T-cell (primary cell): ENCODE measurements around the gene ALOX12. TPM values are rescaled to one million over a fixed set of nuclear protein-coding genes. Genes with fewer than 3 reads are reported as not detected.
"Not testable (repeated sequence)": the region's sequence is repeated elsewhere in the genome, so short reads cannot be mapped to it uniquely, and the experiment has no call there.

ENCODE experiments used
- ATAC-seq, 4 experiments: fragments of 200-7000 bp in 3 of 4; fragments of 150-1000 bp in 1 of 4; cut with Tn5 transposase; replicated peaks in 1 of 4; 1 replicate in 3 of 4; 2 replicates in 1 of 4; pipeline ENCODE4 v1.10.0; 2021; ENCODE audit warnings: moderate library complexity in 3 of 4, mild to moderate bottlenecking in 2 of 4, moderate number of reproducible peaks in 1 of 4
- CTCF ChIA-PET, 2 donors: fragments of 300-600 bp; sonication (Branson Sonifier 250); formaldehyde crosslinking; loops; one replicate each; lab custom pipeline; 2022; ENCODE audit warnings: antibody characterized with exemption in 2 of 2; lab: Charles Lee
- POLR2A ChIA-PET, 2 donors: fragments of 300-600 bp; sonication (Branson Sonifier 250); formaldehyde crosslinking; loops; one replicate each; lab custom pipeline; 2022; ENCODE audit warnings: antibody characterized with exemption in 2 of 2; lab: Charles Lee
- DNase-seq, 35 experiments: peaks; one replicate each; pipeline versions ENCODE4 v3.0.0 to v3.0.0-alpha.2; 2013 to 2023
- H3K27ac ChIP-seq: one replicate; pipeline ENCODE4 v1.5.1; 2013; ENCODE audit warnings: low read length
- H3K27me3 ChIP-seq, 2 experiments: replicated peaks in 1 of 2; 1 replicate in 1 of 2; 2 replicates in 1 of 2; pipeline versions ENCODE4 v1.6.1 to v1.7.0; 2013; ENCODE audit warnings: low read length in 1 of 2, mixed read lengths in 1 of 2; ENCODE audit not compliant: control insufficient read depth in 2 of 2, insufficient read depth in 2 of 2; ENCODE audit errors: extremely low read depth in 1 of 2
- H3K36me3 ChIP-seq, 2 donors: 1 replicate in 1 of 2; 2 replicates in 1 of 2; pipeline versions ENCODE4 v1.6.1 to v1.7.0; 2013; ENCODE audit warnings: low read length in 1 of 2; ENCODE audit not compliant: control insufficient read depth in 2 of 2, insufficient read depth in 1 of 2; ENCODE audit errors: extremely low read depth in 1 of 2
- H3K4me1 ChIP-seq, 2 experiments: 1 replicate in 1 of 2; 2 replicates in 1 of 2; pipeline versions ENCODE4 v1.6.1 to v1.7.0; 2013; ENCODE audit warnings: low read length in 2 of 2, mixed read lengths in 1 of 2; ENCODE audit not compliant: insufficient read depth in 2 of 2, control insufficient read depth in 1 of 2; ENCODE audit errors: extremely low read depth in 1 of 2
- H3K4me3 ChIP-seq, 2 donors: 1 replicate in 1 of 2; 2 replicates in 1 of 2; pipeline versions ENCODE4 v1.5.1 to v1.7.0; 2013; ENCODE audit warnings: mild to moderate bottlenecking in 2 of 2, low read length in 1 of 2, moderate library complexity in 1 of 2; ENCODE audit not compliant: control insufficient read depth in 1 of 2; ENCODE audit errors: extremely low read depth in 1 of 2
- H3K9me3 ChIP-seq: 2 replicates; pipeline ENCODE4 v1.7.0; 2013
- H3K27ac Mint-ChIP-seq, 2 donors: one replicate each; pipeline ENCODE4 v1.8.0; 2020 to 2021; ENCODE audit warnings: mild to moderate bottlenecking in 2 of 2, mixed read lengths in 2 of 2
- H3K27me3 Mint-ChIP-seq, 2 donors: one replicate each; pipeline ENCODE4 v1.8.0; 2021 to 2022; ENCODE audit warnings: mixed read lengths in 2 of 2
- H3K36me3 Mint-ChIP-seq: one replicate; pipeline ENCODE4 v1.8.0; 2021; ENCODE audit warnings: mixed read lengths
- H3K4me1 Mint-ChIP-seq, 3 donors: one replicate each; pipeline ENCODE4 v1.8.0; 2020 to 2022; ENCODE audit warnings: mixed read lengths in 3 of 3, mild to moderate bottlenecking in 1 of 3
- H3K4me3 Mint-ChIP-seq, 3 donors: one replicate each; pipeline ENCODE4 v1.8.0; 2020 to 2022; ENCODE audit warnings: mild to moderate bottlenecking in 3 of 3, mixed read lengths in 3 of 3, moderate library complexity in 3 of 3
- H3K9me3 Mint-ChIP-seq, 3 donors: one replicate each; pipeline ENCODE4 v1.8.0; 2020 to 2022; ENCODE audit warnings: mixed read lengths in 3 of 3
- WGBS: methylation state at CpG from one replicate; pipeline ENCODE4 v1.1.5; 2013; ENCODE audit warnings: missing lambda C conversion rate; ENCODE audit not compliant: insufficient coverage; 5-methylcytosine and 5-hydroxymethylcytosine counted together
- total RNA-seq, 35 experiments: library from RNA in 6 of 35; stranded (reverse) in 6 of 35; fragments of 120-200 nt in 1 of 35; gene quantifications; one replicate each; pipeline versions ENCODE4 v1.2.1 to v1.2.4 and lab custom pipeline; 2013 to 2026

Gene ALOX12
- total RNA-seq, 5 donors from 2014 or later (not counting 1 experiment from before 2014, with no cell fraction given), result 0.12 to 0.78 (median 0.13) TPM; not detected in 2

GRCh38 chr17:7048968-7049367 is 53.1 kb downstream of the ALOX12 start:
- no peaks in the 10 kb centered on the region for H3K9me3 Mint-ChIP-seq
- Histone ChIP-seq H3K27ac (no peak overlapping the region), H3K9me3 (no peaks in the 10 kb centered on the region), H3K36me3 (no peaks in the 10 kb centered on the region), H3K4me3 (no peak overlapping the region), H3K27me3 (peaks cover 0 to 9% of the 10 kb centered on the region in 2 experiments), H3K4me1 (peaks cover 12 to 25% of the 10 kb centered on the region in 2 experiments)
- H3K27me3 Mint-ChIP-seq, result no peaks in the 10 kb centered on the region
- no peak overlapping the region for H3K4me3 Mint-ChIP-seq
- ChIA-PET CTCF (interaction anchor here in 1 of 2 donors (0.9 kb wide), 1 partner anchor 84 kb away, joined by 3 read pairs; no protein-coding TSS in a partner anchor), POLR2A (no interaction called here)
- peak overlapping the region in 1 of 2 donors; percentile 13 for H3K27ac Mint-ChIP-seq
- no peaks in the 10 kb centered on the region for H3K36me3 Mint-ChIP-seq
- peaks cover 23 to 31% (median 30%) of the 10 kb centered on the region in 3 donors for H3K4me1 Mint-ChIP-seq
- 100% methylated on average over 1 of the region's 6 CpGs for WGBS
- DNase-seq, result no peak
- no peak for ATAC-seq

- H3K27ac Mint-ChIP-seq, POLR2A ChIA-PET: not testable (repeated sequence)
- WGBS, result 82% methylated on average over 8 of the region's 9 CpGs
Measured at GRCh38 chr17:7050583-7050982, 54.7 kb downstream of the ALOX12 start.

GRCh38 chr17:7056386-7056785 is 60.5 kb downstream of the ALOX12 start:
- H3K27me3 ChIP-seq, result peaks cover 0 to 9% of the 10 kb centered on the region in 2 experiments
- Mint-ChIP-seq H3K27me3 (peaks cover 0 to 3% of the 10 kb centered on the region in 2 donors), H3K4me3 (no peak overlapping the region), H3K9me3 (no peaks in the 10 kb centered on the region), H3K27ac (no peak overlapping the region), H3K36me3 (no peaks in the 10 kb centered on the region), H3K4me1 (peaks cover 7 to 12% (median 10%) of the 10 kb centered on the region in 3 donors)
- CTCF ChIA-PET, result interaction anchor here in 1 of 2 donors (0.7 kb wide), 1 partner anchor 69 kb away, joined by 5 read pairs; no protein-coding TSS in a partner anchor
- DNase-seq, result no peak
- no peak overlapping the region for H3K4me3 ChIP-seq
- no peak for ATAC-seq
- no CpG with 5 or more reads among the region's 4 CpGs for WGBS
- POLR2A ChIA-PET, result no interaction called here
- H3K36me3 ChIP-seq, result no peaks in the 10 kb centered on the region
- no peak overlapping the region for H3K27ac ChIP-seq
- H3K9me3 ChIP-seq, result no peaks in the 10 kb centered on the region
- H3K4me1 ChIP-seq, result peaks cover 0 to 4% of the 10 kb centered on the region in 2 experiments

More at GRCh38 chr17:7050583-7050982, 54.7 kb downstream of the ALOX12 start:
- not testable (repeated sequence) for H3K36me3 Mint-ChIP-seq, H3K27me3 ChIP-seq, H3K27me3 Mint-ChIP-seq, DNase-seq, ATAC-seq, H3K9me3 ChIP-seq, H3K4me3 Mint-ChIP-seq, H3K9me3 Mint-ChIP-seq, H3K36me3 ChIP-seq, H3K4me3 ChIP-seq, H3K27ac ChIP-seq
- peaks cover 21 to 29% (median 27%) of the 10 kb centered on the region in 3 donors for H3K4me1 Mint-ChIP-seq
- peaks cover 12 to 21% of the 10 kb centered on the region in 2 experiments for H3K4me1 ChIP-seq
- CTCF ChIA-PET, result interaction anchor here (1.1 to 2.8 kb wide), 2 partner anchors 83 to 86 kb away, joined by 3 to 12 read pairs; no protein-coding TSS in a partner anchor

GRCh38 chr17:7058831-7059447 is 63.1 kb downstream of the ALOX12 start:
- Histone ChIP-seq H3K4me3 (no peak overlapping the region), H3K27me3 (peaks cover 0 to 8% of the 10 kb centered on the region in 2 experiments), H3K4me1 (no peaks in the 10 kb centered on the region), H3K9me3 (no peaks in the 10 kb centered on the region), H3K36me3 (no peaks in the 10 kb centered on the region), H3K27ac (no peak overlapping the region)
- WGBS, result 70% methylated on average over 7 of the region's 7 CpGs
- no peak overlapping the region for H3K4me3 Mint-ChIP-seq
- no peaks in the 10 kb centered on the region for H3K9me3 Mint-ChIP-seq
- H3K4me1 Mint-ChIP-seq, result peaks cover 5 to 6% (median 5%) of the 10 kb centered on the region in 3 donors
- ATAC-seq (no peak), DNase-seq (no peak)
- H3K36me3 Mint-ChIP-seq, result no peaks in the 10 kb centered on the region
- ChIA-PET CTCF (interaction anchor here in 1 of 2 donors (0.6 kb wide), 3 partner anchors 11 to 46 kb away, joined by 3 to 5 read pairs (median 3); no protein-coding TSS in a partner anchor), POLR2A (no interaction called here)
- peaks cover 13 to 14% of the 10 kb centered on the region in 2 donors for H3K27me3 Mint-ChIP-seq
- no peak overlapping the region for H3K27ac Mint-ChIP-seq

Other genes with a start within 250 kb of the ALOX12 start
- 100 to 1,000 TPM in 1 of 5 donors, 10 to 100 TPM in 4; 38.2 to 114 (median 72.5) TPM for gene XAF1, start 240.0 kb upstream of the ALOX12 start, total RNA-seq
- 1 to 10 TPM in 1 of 5 donors, under 1 TPM in 4; 0.26 to 1.4 (median 0.53) TPM for gene FBXO39, start 219.8 kb upstream of the ALOX12 start, total RNA-seq
- gene TEKT1, start 164.3 kb upstream of the ALOX12 start, total RNA-seq, result not detected
- 100 to 1,000 TPM in 4 of 5 donors, 10 to 100 TPM in 1; 98.3 to 160 (median 133) TPM for gene RNASEK, start 16.6 kb downstream of the ALOX12 start, total RNA-seq
- gene BCL6B, start 27.0 kb downstream of the ALOX12 start, total RNA-seq, result under 1 TPM in 1 of 5 donors, not detected in 4; 0.53 TPM
- gene SLC16A13, start 40.0 kb downstream of the ALOX12 start, total RNA-seq, result 10 to 100 TPM in 3 of 5 donors, 1 to 10 TPM in 2; 3.8 to 17.6 (median 15.4) TPM
- gene SLC16A11, start 48.0 kb downstream of the ALOX12 start, total RNA-seq, result 1 to 10 TPM; 1.4 to 2.2 (median 1.8) TPM
- gene CLEC10A, start 84.2 kb downstream of the ALOX12 start, total RNA-seq, result not detected
- gene ASGR2, start 118.8 kb downstream of the ALOX12 start, total RNA-seq, result under 1 TPM in 4 of 5 donors, not detected in 1; 0.25 to 0.55 (median 0.47) TPM
- gene ASGR1, start 183.3 kb downstream of the ALOX12 start, total RNA-seq, result 1 to 10 TPM in 2 of 5 donors, under 1 TPM in 3; 0.60 to 1.8 (median 0.82) TPM
- 10 to 100 TPM in 2 of 5 donors, 1 to 10 TPM in 3; 8.1 to 13.6 (median 9.3) TPM for gene DLG4, start 223.8 kb downstream of the ALOX12 start, total RNA-seq
- 100 to 1,000 TPM; 275 to 424 (median 385) TPM for gene ACADVL, start 223.9 kb downstream of the ALOX12 start, total RNA-seq
- 10 to 100 TPM; 48.2 to 76.3 (median 70.4) TPM for gene DVL2, start 238.5 kb downstream of the ALOX12 start, total RNA-seq
- 10 to 100 TPM; 13.3 to 51.6 (median 43.5) TPM for gene PHF23, start 243.4 kb downstream of the ALOX12 start, total RNA-seq
- 100 to 1,000 TPM; 197 to 278 (median 276) TPM for gene GABARAP, start 246.4 kb downstream of the ALOX12 start, total RNA-seq